ENCODE data around the gene IL1RAP.
A peak's percentile ranks its signal among the peaks of the same experiment; 100 is the strongest.

- TF ChIP-seq CTCF (IDR thresholded peaks at IDR 0.05) (no peak), EP300 (IDR thresholded peaks at IDR 0.05) (peak; percentile 28), POLR2A (IDR thresholded peaks at IDR 0.05) (no peak), POLR2AphosphoS5 (IDR thresholded peaks at IDR 0.05) (peak in 2 of 3 donors; percentile 61 to 87)
Observed at GRCh38 chr3:190566043-190566933, 52.4 kb downstream of the IL1RAP start.
